PC-9 (cell line): ENCODE data around the gene PGLYRP2. TPM values are rescaled to one million over a fixed set of nuclear protein-coding genes. Genes with fewer than 3 reads are reported as not detected.
A peak's percentile ranks its signal among the peaks of the same experiment; 100 is the strongest.

Experiments used
- BruUV-seq: library from RNA; stranded (reverse); fragments of 400-500 nt; replicated peaks from 2 replicates; lab custom pipeline; 2021; lab: Mats Ljungman, UMichigan
- CTCF ChIA-PET: fragments of 300-600 bp; sonication (Branson Sonifier 250); formaldehyde crosslinking; loops from one replicate; lab custom pipeline; 2022; ENCODE audit warnings: antibody characterized with exemption; lab: Charles Lee
- POLR2A ChIA-PET: fragments of 300-600 bp; sonication (Branson Sonifier 250); formaldehyde crosslinking; loops from one replicate; lab custom pipeline; 2022; ENCODE audit warnings: antibody characterized with exemption; ENCODE audit not compliant: unreplicated experiment; lab: Charles Lee
- DNase-seq, 2 experiments: peaks; one replicate each; pipeline versions ENCODE4 v3.0.0 to v3.0.0-alpha.2; 2015 to 2022; ENCODE audit warnings: mixed read lengths in 1 of 2
- H2AFZ ChIP-seq: fragments of 200-600 bp; sonication (generic); 2 replicates; pipeline ENCODE4 v1.8.1; 2017; ENCODE audit warnings: antibody characterized with exemption
- H3F3A ChIP-seq: fragments of 200-600 bp; sonication (generic); 2 replicates; pipeline ENCODE4 v1.8.1; 2017; ENCODE audit warnings: antibody characterized with exemption, mild to moderate bottlenecking, low read depth; ENCODE audit not compliant: insufficient read depth
- H3K27ac ChIP-seq: fragments of 200-600 bp; sonication (generic); 2 replicates; pipeline ENCODE4 v1.6.1; 2016; ENCODE audit warnings: mixed run types
- H3K27me3 ChIP-seq: fragments of 200-600 bp; sonication (generic); 2 replicates; pipeline ENCODE4 v1.6.1; 2016; ENCODE audit warnings: low read depth, mixed run types; ENCODE audit not compliant: insufficient read depth
- H3K36me3 ChIP-seq: fragments of 200-600 bp; sonication (generic); 2 replicates; pipeline ENCODE4 v1.6.1; 2016; ENCODE audit warnings: low read depth, mixed run types
- H3K4me1 ChIP-seq: fragments of 200-600 bp; sonication (generic); replicated peaks from 2 replicates; pipeline ENCODE4 v1.6.1; 2016; ENCODE audit warnings: mixed run types; ENCODE audit not compliant: insufficient read depth
- H3K4me2 ChIP-seq: fragments of 200-600 bp; sonication (generic); 2 replicates; pipeline ENCODE4 v1.6.1; 2017; ENCODE audit warnings: mixed run types
- H3K4me3 ChIP-seq: fragments of 200-600 bp; sonication (generic); 2 replicates; pipeline ENCODE4 v1.6.1; 2016; ENCODE audit warnings: mixed run types
- H3K79me2 ChIP-seq: fragments of 200-600 bp; sonication (generic); 2 replicates; pipeline ENCODE4 v1.6.1; 2017; ENCODE audit warnings: low read depth, mixed run types
- H3K9me2 ChIP-seq: fragments of 200-600 bp; sonication (generic); 2 replicates; pipeline ENCODE4 v1.8.1; 2017; ENCODE audit warnings: mild to moderate bottlenecking; ENCODE audit not compliant: insufficient read depth
- H3K9me3 ChIP-seq: fragments of 200-600 bp; sonication (generic); 2 replicates; pipeline ENCODE4 v1.8.1; 2016; ENCODE audit warnings: low read depth; ENCODE audit not compliant: insufficient read depth
- H4K20me1 ChIP-seq: fragments of 200-600 bp; sonication (generic); 2 replicates; pipeline ENCODE4 v1.8.1; 2017; ENCODE audit not compliant: insufficient read depth
- CTCF ChIP-seq: fragments of 200-600 bp; sonication (generic); conservative IDR thresholded peaks from 2 replicates; pipeline ENCODE4 v1.6.1; 2017; ENCODE audit warnings: mixed run types, antibody characterized with exemption, mild to moderate bottlenecking, moderate library complexity
- EZH2 ChIP-seq: fragments of 200-600 bp; sonication (generic); IDR thresholded peaks from 2 replicates; pipeline ENCODE4 v1.8.0; 2017; ENCODE audit warnings: antibody characterized with exemption, low read depth
- intact Hi-C: fragments of 100-400 bp; cut with micrococcal nuclease; formaldehyde crosslinking; loops from one replicate; pipeline ENCODE4 v1.10.0; 2022; ENCODE audit not compliant: unreplicated experiment
- total RNA-seq: library from RNA; stranded (reverse); gene quantifications from 2 replicates; pipeline ENCODE4 v1.2.3, GENCODE V29; 2021

Gene PGLYRP2
- total RNA-seq, 1 experiment from 2014 or later = not detected

DNA sequence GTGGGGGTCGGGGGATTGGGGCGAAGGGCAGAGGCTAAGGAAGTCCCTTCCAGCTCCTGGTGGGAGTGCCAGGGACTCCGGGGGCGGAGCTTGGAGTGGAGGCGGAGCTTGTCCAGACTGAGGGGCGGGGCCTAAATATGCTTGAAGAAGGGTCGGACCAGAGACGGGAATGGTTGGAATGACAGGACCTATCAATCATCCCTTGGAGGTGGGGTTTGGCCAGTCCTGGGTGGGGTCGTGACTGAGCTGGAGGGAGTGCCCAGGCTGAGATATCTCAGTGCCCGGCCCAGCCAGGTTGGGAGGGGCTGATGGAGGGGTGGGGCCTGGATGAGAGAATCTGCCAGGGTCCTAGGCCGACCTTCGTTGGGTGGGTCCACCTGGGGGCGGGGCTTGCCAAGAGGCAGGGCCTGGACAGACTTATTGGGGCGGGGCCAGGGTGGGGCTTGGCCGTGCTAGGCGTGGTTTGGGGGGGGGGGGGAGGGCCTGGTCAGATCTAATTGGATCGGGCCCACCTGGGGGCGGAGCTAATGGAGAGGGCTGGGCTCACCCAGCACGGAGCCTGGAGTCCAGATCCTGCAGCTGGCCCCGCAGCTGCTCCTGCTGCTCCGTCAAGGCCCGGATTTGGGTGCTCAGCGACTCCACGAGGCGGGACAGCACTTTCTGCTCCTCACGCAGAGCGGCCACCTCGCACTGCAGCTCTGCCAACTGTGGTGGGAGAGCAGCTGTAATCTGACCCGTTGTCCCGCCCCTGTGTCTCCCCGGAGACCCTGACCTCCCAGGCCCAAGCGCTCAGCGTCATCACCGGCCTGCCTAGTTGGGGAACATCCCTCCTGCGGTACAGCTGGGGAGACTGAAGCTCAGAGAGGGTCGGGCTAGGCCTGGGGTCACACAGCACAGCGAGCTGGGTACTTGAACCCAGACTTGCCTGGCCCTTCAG is 26.9 kb downstream of the PGLYRP2 start:
- CTCF ChIA-PET = interaction anchor here (1.6 kb wide), 1 partner anchor 34 kb away, joined by 3 read pairs; the partner anchor contains the start of gene AKAP8L
- DNase-seq = peak; percentile 87
- Histone ChIP-seq H3K4me3 (peak overlapping the region; percentile 40; the same call in 1 of the 2 replicates), H3K36me3 (no peaks in the 10 kb centered on the region), H3K9me2 (no peaks in the 10 kb centered on the region), H2AFZ (peak overlapping the region; percentile 78), H3K4me1 (peaks cover 10% of the 10 kb centered on the region; the same call in 1 of the 2 replicates), H4K20me1 (no peaks in the 10 kb centered on the region), H3F3A (peaks cover 39% of the 10 kb centered on the region), H3K27me3 (no peaks in the 10 kb centered on the region), H3K27ac (no peak overlapping the region), H3K79me2 (no peaks in the 10 kb centered on the region), H3K9me3 (no peaks in the 10 kb centered on the region), H3K4me2 (peak overlapping the region; percentile 86)
- no peak for TF ChIP-seq EZH2
- no peak for TF ChIP-seq CTCF
- no TSS peak for BruUV-seq
- intact Hi-C loops = no loop called here
- POLR2A ChIA-PET = interaction anchor here (0.6 to 0.7 kb wide), 5 partner anchors 16 to 1316 kb away, joined by 3 to 51 read pairs (median 5); partner anchors contain the start of gene ASF1B

GRCh38 chr19:15450528-15450890 is 28.8 kb downstream of the PGLYRP2 start:
- intact Hi-C loops = no loop called here
- ChIA-PET CTCF (no interaction called here), POLR2A (no interaction called here)
- Histone ChIP-seq H3K4me2 (peak overlapping the region; percentile 64; the same call in 1 of the 2 replicates), H3K36me3 (no peaks in the 10 kb centered on the region), H2AFZ (no peak overlapping the region), H3K4me1 (peaks cover 10% of the 10 kb centered on the region; the same call in 1 of the 2 replicates), H3K4me3 (no peak overlapping the region), H3K9me2 (no peaks in the 10 kb centered on the region), H3K27ac (no peak overlapping the region), H3F3A (peaks cover 42% of the 10 kb centered on the region), H4K20me1 (no peaks in the 10 kb centered on the region), H3K9me3 (no peaks in the 10 kb centered on the region), H3K27me3 (no peaks in the 10 kb centered on the region), H3K79me2 (no peaks in the 10 kb centered on the region)
- BruUV-seq = no TSS peak
- TF ChIP-seq CTCF = no peak
- TF ChIP-seq EZH2 = no peak
- no peak for DNase-seq

- no peak for TF ChIP-seq EZH2
- no peak for TF ChIP-seq CTCF
- Histone ChIP-seq H3K4me3 (peak within 1 kb of the TSS; percentile 76), H3K4me1 (peaks cover 10% of the 10 kb centered on the region; the same call in 1 of the 2 replicates), H3K36me3 (no peaks in the 10 kb centered on the region), H4K20me1 (no peaks in the 10 kb centered on the region), H3K79me2 (no peaks in the 10 kb centered on the region), H3K27me3 (no peaks in the 10 kb centered on the region), H3K9me3 (no peaks in the 10 kb centered on the region), H3K27ac (no peak within 1 kb of the TSS), H3K9me2 (no peaks in the 10 kb centered on the region), H3F3A (peaks cover 42% of the 10 kb centered on the region), H3K4me2 (peak within 1 kb of the TSS; percentile 91), H2AFZ (peak within 1 kb of the TSS; percentile 81)
- ChIA-PET CTCF (no interaction called here), POLR2A (interaction anchor here (0.6 kb wide), 1 partner anchor 370 kb away, joined by 4 read pairs; no protein-coding TSS in a partner anchor)
- intact Hi-C loops = no loop called here
- peak; percentile 48 to 84 for DNase-seq
- no TSS peak for BruUV-seq
Observed at GRCh38 chr19:15449620-15450527, 29.4 kb downstream of the PGLYRP2 start, which contains the start of gene WIZ. TSS of gene WIZ (minus strand) at chr19:15449956. CDS start at chr19:15448307, 1,649 bp downstream.
